Thoracic aorta (tissue), 2 donors: ENCODE measurements around the gene NTMT1. TPM values are rescaled to one million over a fixed set of nuclear protein-coding genes. Genes with fewer than 3 reads are reported as not detected.

ENCODE experiments used
- ATAC-seq: fragments of 150-250 bp; one replicate; pipeline ENCODE4 v1.8.0; 2017; ENCODE audit warnings: low read depth; ENCODE audit not compliant: insufficient number of reproducible peaks, low FRiP score
- DNase-seq: peaks from one replicate; pipeline ENCODE4 v3.0.0-alpha.2; 2020; ENCODE audit warnings: low spot score
- H3K27ac ChIP-seq, 2 donors: fragments of 200-600 bp; sonication (generic); 1 replicate in 1 of 2; 2 replicates in 1 of 2; pipeline ENCODE4 v1.5.1; 2016; ENCODE audit warnings: mild to moderate bottlenecking in 2 of 2, moderate library complexity in 2 of 2
- H3K27me3 ChIP-seq: fragments of 200-600 bp; sonication (generic); replicated peaks from 2 replicates; pipeline ENCODE4 v1.6.0; 2016; ENCODE audit warnings: mild to moderate bottlenecking; ENCODE audit not compliant: insufficient read depth
- H3K36me3 ChIP-seq: fragments of 200-600 bp; sonication (generic); one replicate; pipeline ENCODE4 v1.5.1; 2016
- H3K4me1 ChIP-seq, 2 donors: fragments of 200-600 bp; sonication (generic); 1 replicate in 1 of 2; 2 replicates in 1 of 2; pipeline versions ENCODE4 v1.5.1 to v1.6.0; 2016; ENCODE audit warnings: low read depth in 2 of 2, mild to moderate bottlenecking in 1 of 2; ENCODE audit not compliant: control insufficient read depth in 1 of 2
- H3K4me3 ChIP-seq: fragments of 200-600 bp; sonication (generic); 2 replicates; pipeline ENCODE4 v1.5.1; 2016; ENCODE audit warnings: mild to moderate bottlenecking
- H3K9me3 ChIP-seq: fragments of 200-600 bp; sonication (generic); 2 replicates; pipeline ENCODE4 v1.5.1; 2016
- CTCF ChIP-seq: fragments of 200-600 bp; sonication (generic); IDR thresholded peaks from one replicate; pipeline ENCODE4 v1.5.1; 2019; ENCODE audit warnings: antibody characterized with exemption
- total RNA-seq, 2 donors: library from RNA; depleted of rRNA; stranded (reverse); fragments of >200 nt; gene quantifications; one replicate each; pipeline versions ENCODE4 v1.1.0 to v1.2.3, GENCODE V29; 2016

The NTMT1 gene
- total RNA-seq, 2 donors from 2014 or later = 16.9 to 27.2 TPM

DNA sequence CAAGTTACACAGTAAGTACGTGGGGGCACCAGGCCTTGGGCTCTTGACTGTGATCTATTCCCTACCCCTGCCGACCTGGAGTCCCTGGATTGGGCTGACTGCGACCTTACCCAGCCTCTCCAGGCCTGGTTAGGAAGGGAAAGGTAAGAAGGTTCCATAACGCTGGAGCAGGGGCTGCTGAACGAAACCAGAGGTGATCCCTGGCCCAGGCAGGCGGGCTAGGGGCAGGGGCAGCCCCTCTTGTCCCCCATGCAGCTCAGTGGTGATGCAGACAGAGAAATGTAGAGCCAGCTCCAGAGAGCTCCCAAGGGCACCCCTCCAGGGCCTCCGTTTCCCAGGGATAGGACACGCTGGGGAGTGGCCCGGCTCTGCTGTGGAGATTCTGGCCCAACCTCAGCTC, 53.6 kb downstream of the NTMT1 start:
- Histone ChIP-seq H3K9me3 (no peaks in the 10 kb centered on the region), H3K27me3 (no peaks in the 10 kb centered on the region), H3K4me1 (peaks cover 0 to 40% of the 10 kb centered on the region in 2 donors), H3K36me3 (no peaks in the 10 kb centered on the region), H3K4me3 (no peak overlapping the region), H3K27ac (no peak overlapping the region)
- DNase-seq (no peak), ATAC-seq (no peak)
- TF ChIP-seq CTCF = no peak

DNA sequence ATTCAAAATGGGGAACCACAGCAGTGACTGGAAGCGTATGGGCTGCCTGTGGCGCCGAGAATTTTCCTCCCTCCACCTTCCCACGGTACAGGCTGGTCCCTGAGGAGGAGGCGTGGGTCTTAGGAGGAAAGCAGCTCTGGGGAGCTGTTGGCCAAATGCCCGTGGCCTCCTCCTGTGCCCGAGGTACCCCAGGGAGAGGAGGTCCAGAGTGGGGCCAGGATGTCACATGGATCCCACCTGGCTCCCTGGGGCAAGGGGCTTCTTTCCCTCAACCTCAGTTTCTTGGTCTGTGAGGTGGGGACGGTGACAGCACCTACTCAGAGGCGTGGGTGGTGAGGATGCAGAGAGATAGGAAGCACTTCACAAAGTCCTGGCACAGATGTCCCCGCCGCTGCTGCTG, 56.0 kb downstream of the NTMT1 start:
- no peak overlapping the region for H3K27ac ChIP-seq
- no peaks in the 10 kb centered on the region for H3K36me3 ChIP-seq
- H3K4me3 ChIP-seq = no peak overlapping the region
- no peak for DNase-seq
- ATAC-seq = no peak
- H3K4me1 ChIP-seq = peaks cover 0 to 24% of the 10 kb centered on the region in 2 donors
- H3K27me3 ChIP-seq = no peaks in the 10 kb centered on the region
- H3K9me3 ChIP-seq = no peaks in the 10 kb centered on the region
- TF ChIP-seq CTCF = no peak

- DNase-seq (no peak), ATAC-seq (no peak)
- TF ChIP-seq CTCF = no peak
- Histone ChIP-seq H3K27me3 (no peaks in the 10 kb centered on the region), H3K36me3 (no peaks in the 10 kb centered on the region), H3K9me3 (no peaks in the 10 kb centered on the region), H3K4me3 (no peak overlapping the region), H3K4me1 (peaks cover 0 to 23% of the 10 kb centered on the region in 2 donors), H3K27ac (no peak overlapping the region)
These were observed 56.4 kb downstream of the NTMT1 start for GRCh38 chr9:129682381-129682780.

- H3K27ac ChIP-seq = no peak overlapping the region
- H3K4me3 ChIP-seq = no peak overlapping the region
- TF ChIP-seq CTCF = no peak
- H3K4me1 ChIP-seq = peaks cover 0 to 9% of the 10 kb centered on the region in 2 donors
- no peaks in the 10 kb centered on the region for H3K27me3 ChIP-seq
- H3K36me3 ChIP-seq = no peaks in the 10 kb centered on the region
- DNase-seq = no peak
- no peaks in the 10 kb centered on the region for H3K9me3 ChIP-seq
- no peak for ATAC-seq
These were observed 59.4 kb downstream of the NTMT1 start for GRCh38 chr9:129685220-129685932.

Other genes starting within 250 kb of the NTMT1 start
- not detected for gene C9orf50, start 5.1 kb upstream of the NTMT1 start, total RNA-seq
- 10 to 100 TPM; 23.0 to 31.0 TPM for gene ASB6, start 16.0 kb downstream of the NTMT1 start, total RNA-seq
- gene PRRX2, start 39.5 kb downstream of the NTMT1 start, total RNA-seq = 10 to 100 TPM; 42.0 to 66.1 TPM
- 1 to 10 TPM; 1.7 to 2.2 TPM for gene PTGES, start 126.9 kb downstream of the NTMT1 start, total RNA-seq
- 10 to 100 TPM; 28.4 to 33.4 TPM for gene TOR1B, start 177.0 kb downstream of the NTMT1 start, total RNA-seq
- 10 to 100 TPM; 36.1 to 39.3 TPM for gene TOR1A, start 198.0 kb downstream of the NTMT1 start, total RNA-seq
- gene C9orf78, start 209.1 kb downstream of the NTMT1 start, total RNA-seq = 100 to 1,000 TPM in 1 of 2 donors, 10 to 100 TPM in 1; 47.8 to 140 TPM
- 10 to 100 TPM; 47.8 to 51.2 TPM for gene USP20, start 209.3 kb downstream of the NTMT1 start, total RNA-seq